Endothelial cell of umbilical vein (primary cell): ENCODE measurements around the gene IL16. TPM values are rescaled to one million over a fixed set of nuclear protein-coding genes. Genes with fewer than 3 reads are reported as not detected.

Experiments
- BruUV-seq: library from RNA; stranded (reverse); fragments of 400-500 nt; replicated peaks from 2 replicates; lab custom pipeline; 2021; lab: Mats Ljungman, UMichigan
- CTCF ChIA-PET: fragments of 300-600, 350-600 bp; sonication (Branson Sonifier 250); formaldehyde crosslinking; loops from one replicate; lab custom pipeline; 2021; ENCODE audit warnings: antibody characterized with exemption, inconsistent platforms; lab: Charles Lee
- POLR2A ChIA-PET: fragments of 300-600, 350-600 bp; sonication (Branson Sonifier 250); formaldehyde crosslinking; loops from one replicate; lab custom pipeline; 2021; ENCODE audit warnings: antibody characterized with exemption, inconsistent platforms; lab: Charles Lee
- DNase-seq: peaks from one replicate; pipeline ENCODE4 v3.0.0-alpha.2; 2011; ENCODE audit warnings: low read depth, low spot score
- FAIRE-seq: peaks from 2 replicates; lab custom pipeline; 2011; peaks lifted over from hg19 to GRCh38; lab: Jason Lieb, UNC
- H2AFZ ChIP-seq: 2 replicates; pipeline ENCODE4 v1.6.0; 2012; ENCODE audit warnings: low read depth, low read length, control low read depth, inconsistent platforms
- H3K27ac ChIP-seq: 2 replicates; pipeline ENCODE4 v1.5.1; 2011; ENCODE audit warnings: low read depth, mild to moderate bottlenecking, control low read depth, low read length, moderate library complexity; ENCODE audit not compliant: insufficient read depth
- H3K27me3 ChIP-seq, 2 experiments: 2 replicates each; pipeline versions ENCODE4 v1.6.0 to v1.6.1; 2011; ENCODE audit warnings: low read length in 2 of 2, mixed read lengths in 1 of 2; ENCODE audit not compliant: control insufficient read depth in 2 of 2, insufficient read depth in 2 of 2
- H3K36me3 ChIP-seq, 2 experiments: 2 replicates in 1 of 2; 3 replicates in 1 of 2; pipeline ENCODE4 v1.5.1; 2011; ENCODE audit warnings: low read length in 2 of 2, mild to moderate bottlenecking in 1 of 2, moderate library complexity in 1 of 2; ENCODE audit not compliant: control insufficient read depth in 2 of 2, insufficient read depth in 2 of 2; ENCODE audit errors: extremely low read depth in 1 of 2
- H3K4me1 ChIP-seq: 3 replicates; pipeline ENCODE4 v1.5.1; 2011; ENCODE audit warnings: mild to moderate bottlenecking, low read length; ENCODE audit not compliant: control insufficient read depth, insufficient read depth; ENCODE audit errors: extremely low read depth
- H3K4me2 ChIP-seq: 2 replicates; pipeline ENCODE4 v1.6.1; 2011; ENCODE audit warnings: low read length, control low read depth, mixed read lengths; ENCODE audit not compliant: insufficient read depth
- H3K4me3 ChIP-seq, 3 experiments: fragments of 200-600 bp in 1 of 3; sonication (generic), shearing (Covaris generic) in 1 of 3; replicated peaks in 1 of 3; 2 replicates each; pipeline ENCODE4 v1.5.1; 2011 to 2016; ENCODE audit warnings: control low read depth in 3 of 3, low read length in 3 of 3, mild to moderate bottlenecking in 2 of 3, inconsistent platforms in 1 of 3, low read depth in 1 of 3, moderate library complexity in 1 of 3; ENCODE audit not compliant: insufficient read depth in 1 of 3
- H3K79me2 ChIP-seq: 2 replicates; pipeline ENCODE4 v1.6.0; 2012; ENCODE audit warnings: low read length, inconsistent platforms; ENCODE audit not compliant: control insufficient read depth, insufficient read depth
- H3K9ac ChIP-seq: replicated peaks from 2 replicates; pipeline ENCODE3; 2011; ENCODE audit warnings: low read length, control low read depth; ENCODE audit not compliant: insufficient read depth; ENCODE audit errors: extremely low read depth
- H3K9me1 ChIP-seq: replicated peaks from 3 replicates; pipeline ENCODE4 v1.6.0; 2011; ENCODE audit warnings: mild to moderate bottlenecking, low read length; ENCODE audit not compliant: control insufficient read depth, insufficient read depth; ENCODE audit errors: extremely low read depth
- H3K9me3 ChIP-seq: replicated peaks from 2 replicates; pipeline ENCODE4 v1.5.1; 2012; ENCODE audit warnings: low read length, inconsistent platforms; ENCODE audit not compliant: control insufficient read depth, insufficient read depth
- H4K20me1 ChIP-seq: replicated peaks from 2 replicates; pipeline ENCODE3; 2011; ENCODE audit warnings: mild to moderate bottlenecking, low read length; ENCODE audit not compliant: control insufficient read depth, insufficient read depth; ENCODE audit errors: extremely low read depth
- CTCF ChIP-seq, 2 donors: IDR thresholded peaks; 1 replicate in 1 of 2; 2 replicates in 1 of 2; pipeline ENCODE4 v1.5.1; 2011; ENCODE audit warnings: low read length in 2 of 2, mild to moderate bottlenecking in 2 of 2, moderate library complexity in 2 of 2, control low read depth in 1 of 2, inconsistent platforms in 1 of 2, low read depth in 1 of 2; ENCODE audit not compliant: insufficient read depth in 1 of 2; ENCODE audit errors: extremely low read depth in 1 of 2
- EZH2 ChIP-seq: IDR thresholded peaks from 2 replicates; pipeline ENCODE4 v1.6.1; 2012; ENCODE audit warnings: borderline replicate concordance, low read depth, mild to moderate bottlenecking, moderate library complexity, low read length, inconsistent platforms; ENCODE audit not compliant: severe bottlenecking
- FOS ChIP-seq: IDR thresholded peaks from 2 replicates; pipeline ENCODE4 v1.6.1; 2011; ENCODE audit warnings: mild to moderate bottlenecking, low read length, moderate library complexity, borderline replicate concordance; ENCODE audit not compliant: insufficient read depth
- GATA2 ChIP-seq: IDR thresholded peaks from 2 replicates; pipeline ENCODE4 v1.7.0; 2011; ENCODE audit warnings: low read depth, mild to moderate bottlenecking, moderate library complexity, mixed read lengths, low read length; ENCODE audit not compliant: insufficient read length, insufficient read depth
- JUN ChIP-seq: IDR thresholded peaks from 2 replicates; pipeline ENCODE4 v1.6.1; 2011; ENCODE audit warnings: borderline replicate concordance, low read depth; ENCODE audit not compliant: insufficient read length, insufficient read depth
- MAX ChIP-seq: IDR thresholded peaks from 2 replicates; pipeline ENCODE4 v1.6.1; 2011; ENCODE audit not compliant: insufficient read depth, insufficient read length
- MYC ChIP-seq: IDR thresholded peaks from one replicate; pipeline ENCODE4 v1.6.1; 2011; ENCODE audit warnings: mild to moderate bottlenecking, low read depth, low read length
- POLR2A ChIP-seq: IDR thresholded peaks from 2 replicates; pipeline ENCODE4 v1.6.1; 2012; ENCODE audit warnings: low read depth, mild to moderate bottlenecking, control low read depth, low read length
- POLR2AphosphoS5 ChIP-seq: IDR thresholded peaks from 2 replicates; pipeline ENCODE4 v1.6.1; 2012; ENCODE audit warnings: low read depth, mild to moderate bottlenecking, control low read depth, low read length, moderate library complexity; ENCODE audit not compliant: insufficient read depth
- dilution Hi-C: fragments of 300-500 bp; cut with MboI; formaldehyde crosslinking; loops from one replicate; pipeline ENCODE4 v1.15.0; 2019; ENCODE audit warnings: low sequenced_read_pairs; ENCODE audit not compliant: extremely low pct_ligation_motif_present
- intact Hi-C: fragments of 100-400 bp; cut with micrococcal nuclease; formaldehyde crosslinking; loops from one replicate; pipeline ENCODE4 v1.10.0; 2022
- polyA plus RNA-seq, 4 experiments: library from polyadenylated mRNA; depleted of rRNA in 3 of 4; stranded (reverse) in 3 of 4; unstranded in 1 of 4; fragments of >200 nt; gene quantifications; 2 replicates each; pipeline versions ENCODE4 v1.2.1 to v1.2.3, GENCODE V29; 2011 to 2012; ENCODE audit warnings: missing spikeins in 1 of 4
- total RNA-seq: library from RNA; stranded (reverse); gene quantifications from 2 replicates; pipeline ENCODE4 v1.2.3, GENCODE V29; 2021

Gene IL16
- total and polyA plus RNA-seq, 2 donors (not counting 3 experiments of a cell fraction or from before 2014, with no cell fraction given): 0.29 to 2.1 TPM

GRCh38 chr15:81273200-81273599, 76.5 kb downstream of the IL16 start:
- no peak for FAIRE-seq
- no peaks in the 10 kb centered on the region for H3K9me1 ChIP-seq
- H4K20me1 ChIP-seq: no peaks in the 10 kb centered on the region
- H3K27ac ChIP-seq: no peak overlapping the region
- H3K27me3 ChIP-seq: peaks cover 7 to 11% of the 10 kb centered on the region in 2 experiments
- no peak overlapping the region for H3K4me2 ChIP-seq
- H3K36me3 ChIP-seq: no peaks in the 10 kb centered on the region
- ChIA-PET POLR2A (no interaction called here), CTCF (interaction anchor here (0.7 to 5.5 kb wide), 5 partner anchors 9 to 165 kb away, joined by 3 to 142 read pairs (median 4); no protein-coding TSS in a partner anchor)
- TF ChIP-seq MYC (no peak), FOS (no peak), JUN (no peak), GATA2 (no peak), EZH2 (no peak), POLR2AphosphoS5 (no peak), CTCF (IDR thresholded peaks at IDR 0.05; ENCODE audit: extremely low read depth in 1 of 2, insufficient read depth in 1 of 2, low read depth in 1 of 2, low read length in 2 of 2) (no peak), POLR2A (no peak), MAX (no peak)
- intact Hi-C loops: loop anchor here (10.0 kb wide), 1 partner anchor 772 kb away; the partner anchor contains the start of gene MEX3B
- no peak overlapping the region for H2AFZ ChIP-seq
- no peak for DNase-seq
- dilution Hi-C loops: no loop called here
- BruUV-seq: no TSS peak
- H3K4me3 ChIP-seq: no peak overlapping the region
- H3K4me1 ChIP-seq: no peaks in the 10 kb centered on the region
- no peaks in the 10 kb centered on the region for H3K9me3 ChIP-seq
- no peak overlapping the region for H3K9ac ChIP-seq
- no peaks in the 10 kb centered on the region for H3K79me2 ChIP-seq
